Measurements from ENCODE around the gene ZMIZ1. TPM values are rescaled to one million over a fixed set of nuclear protein-coding genes. Genes with fewer than 3 reads are reported as not detected.
A peak's percentile ranks its signal among the peaks of the same experiment; 100 is the strongest.

Gene ZMIZ1
- total RNA-seq, 4 donors from 2014 or later = 58.1 to 87.4 (median 74.2) TPM

DNA sequence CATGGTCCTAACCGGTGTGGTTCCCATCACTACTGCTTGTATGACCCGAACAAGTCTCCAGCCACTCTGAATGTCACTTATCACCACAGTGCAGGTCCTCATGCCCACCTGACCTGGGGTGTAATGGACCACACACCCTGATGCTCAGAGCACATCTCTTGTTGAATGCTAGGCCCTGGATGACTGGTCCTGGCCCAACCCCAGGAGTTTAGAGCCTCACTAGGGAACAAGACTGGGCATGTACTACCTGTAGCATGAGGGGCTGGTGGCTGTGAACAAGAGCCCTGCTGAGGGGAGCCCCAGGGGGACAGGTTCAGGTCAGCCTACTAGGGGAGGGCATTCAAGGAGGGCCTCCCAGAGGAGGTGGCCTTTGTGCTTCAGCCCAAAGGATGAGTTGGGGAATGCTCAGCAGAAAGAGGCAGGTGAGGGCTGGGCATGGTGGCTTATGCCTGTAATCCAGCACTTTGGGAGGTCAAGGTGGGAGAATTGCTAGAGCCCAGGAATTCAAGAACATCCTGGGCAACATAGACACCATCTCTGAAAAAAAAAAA lies 31.2 kb downstream of the ZMIZ1 start:
- H3K4me3 ChIP-seq (ENCODE audit: low read depth, poor library complexity, severe bottlenecking) = no peak overlapping the region
- no peak for TF ChIP-seq CTCF (IDR thresholded peaks at IDR 0.05)
- no peak for TF ChIP-seq POLR2A (IDR thresholded peaks at IDR 0.05)
- WGBS, 2 donors = 86 to 100% methylated on average over 2 of the region's 2 CpGs
- intact Hi-C loops (cut with DNase I; ENCODE audit: low total_unique reads) = no loop called here
- DNase-seq (ENCODE audit: low spot score in 2 of 2) = no peak

GRCh38 chr10:79100771-79101170 lies 32.0 kb downstream of the ZMIZ1 start:
- no peak for DNase-seq (ENCODE audit: low spot score in 2 of 2)
- intact Hi-C loops (cut with DNase I; ENCODE audit: low total_unique reads) = no loop called here
- TF ChIP-seq CTCF (IDR thresholded peaks at IDR 0.05) (no peak), POLR2A (IDR thresholded peaks at IDR 0.05) (no peak)
- no peak overlapping the region for H3K4me3 ChIP-seq (ENCODE audit: low read depth, poor library complexity, severe bottlenecking)
- WGBS, 2 donors = 51 to 53% methylated on average over 5 of the region's 5 CpGs

DNA sequence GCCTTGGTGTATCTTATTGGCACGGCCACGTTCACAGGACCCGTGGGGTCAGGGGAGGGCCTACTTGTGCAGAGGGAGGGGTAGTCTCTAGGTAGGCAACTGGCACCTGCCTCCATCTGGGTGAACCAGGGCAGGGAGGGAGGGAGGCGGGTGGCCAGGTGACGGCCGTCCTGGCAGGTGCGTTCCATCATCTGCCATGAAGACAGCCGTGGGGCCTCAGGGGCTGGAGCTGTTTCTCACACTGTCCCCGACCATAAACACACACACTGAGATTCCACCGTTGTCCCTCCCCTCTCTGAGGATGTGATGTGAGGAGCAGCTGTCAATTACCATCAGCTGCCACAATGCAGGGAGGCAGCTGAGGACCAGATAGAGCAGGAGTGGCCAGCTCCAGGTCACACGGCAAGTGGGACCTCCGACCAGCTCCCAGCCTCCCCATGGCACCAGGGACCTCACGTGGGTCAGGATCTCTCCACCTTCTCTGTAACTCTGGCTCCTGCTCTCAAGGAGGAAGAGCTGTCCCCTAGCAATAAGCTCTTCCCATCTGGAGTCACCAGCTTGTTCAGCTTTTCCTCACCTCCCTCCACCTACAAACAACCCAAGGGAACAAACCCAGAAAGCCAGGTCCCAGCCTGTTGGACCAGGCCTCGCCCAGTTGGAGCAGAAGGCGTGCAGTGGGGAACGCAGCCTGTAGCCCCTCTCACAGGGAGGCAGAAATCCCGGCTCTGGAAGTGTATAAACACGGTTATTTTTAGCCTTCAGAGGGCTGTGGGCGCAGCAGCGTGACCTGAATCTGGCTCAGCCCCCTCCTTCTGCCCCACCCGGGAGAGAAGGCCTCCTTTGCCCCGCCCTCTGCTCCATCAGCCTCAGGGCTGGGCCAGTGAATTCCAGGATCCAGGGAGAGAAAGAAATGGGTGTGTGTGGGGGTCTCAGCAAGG lies 33.1 kb downstream of the ZMIZ1 start:
- H3K4me3 ChIP-seq (ENCODE audit: low read depth, poor library complexity, severe bottlenecking) = no peak overlapping the region
- TF ChIP-seq CTCF (IDR thresholded peaks at IDR 0.05) (no peak), POLR2A (IDR thresholded peaks at IDR 0.05) (no peak)

GRCh38 chr10:79102498-79102874 lies 33.7 kb downstream of the ZMIZ1 start:
- 31 to 40% methylated on average over 7 of the region's 7 CpGs for WGBS, 2 donors
- TF ChIP-seq CTCF (IDR thresholded peaks at IDR 0.05) = no peak
- TF ChIP-seq POLR2A (IDR thresholded peaks at IDR 0.05) = no peak
- H3K4me3 ChIP-seq (ENCODE audit: low read depth, poor library complexity, severe bottlenecking) = no peak overlapping the region
- intact Hi-C loops (cut with DNase I; ENCODE audit: low total_unique reads) = no loop called here
- DNase-seq (ENCODE audit: low spot score in 2 of 2) = no peak

More for the DNA sequence above, 33.1 kb downstream of the ZMIZ1 start:
- WGBS, 2 donors = 27 to 30% methylated on average over 22 of the region's 22 CpGs
- peak; percentile 75 to 92 for DNase-seq (ENCODE audit: low spot score in 2 of 2)
- intact Hi-C loops (cut with DNase I; ENCODE audit: low total_unique reads) = no loop called here

- no peak for DNase-seq (ENCODE audit: low spot score in 2 of 2)
- intact Hi-C loops (cut with DNase I; ENCODE audit: low total_unique reads) = no loop called here
- TF ChIP-seq CTCF (IDR thresholded peaks at IDR 0.05) (no peak), POLR2A (IDR thresholded peaks at IDR 0.05) (no peak)
- H3K4me3 ChIP-seq (ENCODE audit: low read depth, poor library complexity, severe bottlenecking) = no peak overlapping the region
- WGBS, 2 donors = 69 to 87% methylated on average over 13 of the region's 13 CpGs
These were observed 34.4 kb downstream of the ZMIZ1 start for GRCh38 chr10:79103129-79103528.

Data from lower leg skin (tissue), 4 donors.